Measurements from ENCODE around the gene DSCAM.

The DSCAM gene

DNA sequence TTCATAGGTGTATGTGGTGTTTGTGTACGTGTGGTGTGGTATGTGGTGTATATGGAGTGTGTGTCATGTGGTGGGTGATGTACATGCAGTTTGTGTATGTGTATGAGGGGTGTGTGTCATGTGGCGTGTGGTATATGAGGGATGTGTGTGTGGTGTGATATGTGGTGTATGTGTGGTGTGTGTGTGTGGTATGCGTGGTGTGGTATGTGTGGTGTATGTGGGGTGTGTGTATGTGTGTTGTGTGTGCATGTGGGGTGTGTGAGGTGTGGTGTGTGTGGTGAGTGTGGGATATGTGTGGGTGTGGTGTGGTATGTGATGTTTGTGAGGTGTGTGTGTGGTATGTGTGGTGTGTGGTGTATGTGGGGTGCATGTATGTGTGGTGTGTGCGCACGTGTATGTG, 707.3 kb downstream of the DSCAM start:
- Mint-ChIP-seq H3K27me3 (peaks cover 0 to 4% of the 10 kb centered on the region in 2 donors), H3K36me3 (no peaks in the 10 kb centered on the region), H3K27ac (no peak overlapping the region), H3K4me3 (no peak overlapping the region), H3K9me3 (no peaks in the 10 kb centered on the region), H3K4me1 (peaks cover 0 to 4% of the 10 kb centered on the region in 2 donors)
- ATAC-seq (replicated peaks) (no peak), DNase-seq (no peak)

GRCh38 chr21:40136571-40136970, 710.4 kb downstream of the DSCAM start:
- ATAC-seq (replicated peaks): no peak
- Mint-ChIP-seq H3K27me3 (peaks cover 4 to 5% of the 10 kb centered on the region in 2 donors), H3K4me1 (peaks cover 0 to 4% of the 10 kb centered on the region in 2 donors), H3K9me3 (no peaks in the 10 kb centered on the region), H3K36me3 (no peaks in the 10 kb centered on the region), H3K4me3 (no peak overlapping the region), H3K27ac (no peak overlapping the region)
- no peak for DNase-seq

- Mint-ChIP-seq H3K36me3 (no peaks in the 10 kb centered on the region), H3K4me3 (no peak overlapping the region), H3K27ac (no peak overlapping the region), H3K27me3 (peaks cover 4 to 9% of the 10 kb centered on the region in 2 donors), H3K9me3 (no peaks in the 10 kb centered on the region), H3K4me1 (no peaks in the 10 kb centered on the region)
- ATAC-seq (replicated peaks): no peak
- no peak for DNase-seq
These were observed 712.0 kb downstream of the DSCAM start for GRCh38 chr21:40134731-40135492.

DNA sequence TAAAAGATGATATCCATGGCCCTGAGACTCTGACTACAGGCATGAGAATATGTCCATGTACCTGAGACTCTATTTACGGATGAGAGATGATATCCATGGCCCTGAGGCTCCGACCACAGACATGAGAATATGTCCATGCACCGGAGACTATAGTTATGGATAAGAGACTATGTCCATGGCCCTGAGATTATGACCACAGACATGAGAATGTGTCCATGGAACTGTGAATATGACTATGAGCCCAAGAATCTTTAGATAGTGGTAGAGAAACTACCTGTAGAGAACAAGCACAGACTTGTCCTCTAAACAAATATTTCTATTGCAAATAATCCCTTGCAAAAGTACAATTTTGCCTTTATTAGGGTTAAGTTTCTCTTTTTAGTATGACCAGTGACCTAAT, 716.5 kb downstream of the DSCAM start:
- Mint-ChIP-seq H3K27me3 (peaks cover 0 to 14% of the 10 kb centered on the region in 2 donors), H3K27ac (no peak overlapping the region), H3K36me3 (no peaks in the 10 kb centered on the region), H3K4me3 (no peak overlapping the region), H3K4me1 (no peaks in the 10 kb centered on the region), H3K9me3 (peaks cover 4% of the 10 kb centered on the region in 2 donors)
- DNase-seq (no peak), ATAC-seq (replicated peaks) (no peak)

- Mint-ChIP-seq H3K4me1 (no peaks in the 10 kb centered on the region), H3K36me3 (no peaks in the 10 kb centered on the region), H3K27me3 (peaks cover 0 to 14% of the 10 kb centered on the region in 2 donors), H3K9me3 (peaks cover 4% of the 10 kb centered on the region in 2 donors), H3K4me3 (no peak overlapping the region), H3K27ac (no peak overlapping the region)
- no peak for DNase-seq
- no peak for ATAC-seq (replicated peaks)
These were observed 717.1 kb downstream of the DSCAM start for GRCh38 chr21:40129809-40130208.

DNA sequence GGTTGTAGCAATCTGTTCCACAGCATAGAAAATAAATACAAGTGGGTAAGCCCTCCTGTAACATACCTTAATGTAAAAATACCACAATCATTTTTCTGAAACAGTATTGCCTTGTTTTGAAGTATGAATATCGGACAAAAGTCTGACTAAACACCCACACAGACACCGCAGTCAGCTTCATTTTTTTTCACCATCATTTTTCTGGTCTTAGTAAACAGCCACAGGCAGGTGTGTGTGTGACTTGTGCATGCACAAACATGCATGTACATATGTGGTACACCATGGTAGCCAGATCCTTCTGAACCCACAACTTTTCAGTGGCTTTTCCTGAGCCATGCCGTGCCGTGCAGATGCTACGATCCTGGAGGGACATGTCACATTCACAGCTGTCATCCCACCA, 718.1 kb downstream of the DSCAM start:
- Mint-ChIP-seq H3K27me3 (peaks cover 0 to 14% of the 10 kb centered on the region in 2 donors), H3K4me3 (no peak overlapping the region), H3K9me3 (peaks cover 4% of the 10 kb centered on the region in 2 donors), H3K36me3 (no peaks in the 10 kb centered on the region), H3K27ac (no peak overlapping the region), H3K4me1 (no peaks in the 10 kb centered on the region)
- ATAC-seq (replicated peaks): no peak
- no peak for DNase-seq

DNA sequence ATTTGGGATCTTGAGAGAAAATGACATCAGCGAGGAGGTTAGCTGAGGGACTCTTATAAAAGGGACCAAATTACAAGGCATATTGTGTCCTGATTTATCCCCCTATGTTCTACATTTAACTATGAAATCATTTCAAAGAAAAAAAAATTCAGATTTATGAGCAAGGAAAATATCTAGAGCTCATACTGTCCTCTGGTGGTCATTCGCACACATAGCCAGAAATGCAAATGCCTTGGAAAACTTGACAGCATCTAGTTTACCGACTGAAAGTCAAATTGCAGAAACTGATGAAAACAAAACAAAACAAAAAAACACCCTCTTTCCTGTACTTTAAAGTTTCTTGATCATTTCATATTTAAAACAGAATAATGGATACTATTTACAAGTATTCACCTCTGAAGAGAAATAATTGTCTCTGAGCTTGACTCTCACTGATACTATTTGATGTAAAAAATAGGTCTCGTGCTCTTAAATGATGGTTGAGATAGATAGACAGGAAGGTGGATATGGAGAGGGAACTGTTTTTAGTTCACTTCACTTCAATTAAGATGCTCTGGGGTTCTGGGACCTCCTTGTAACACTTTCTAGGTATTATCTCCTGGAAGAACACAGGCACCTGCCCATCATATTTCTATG, 725.9 kb downstream of the DSCAM start:
- no peaks in the 10 kb centered on the region for H3K4me1 Mint-ChIP-seq
- ATAC-seq (replicated peaks) (no peak), DNase-seq (no peak)
- no peaks in the 10 kb centered on the region for H3K36me3 Mint-ChIP-seq
- no peak overlapping the region for H3K27ac Mint-ChIP-seq
- peaks cover 0 to 10% of the 10 kb centered on the region in 2 donors for H3K9me3 Mint-ChIP-seq
- peaks cover 0 to 5% of the 10 kb centered on the region in 2 donors for H3K27me3 Mint-ChIP-seq
- H3K4me3 Mint-ChIP-seq: no peak overlapping the region

DNA sequence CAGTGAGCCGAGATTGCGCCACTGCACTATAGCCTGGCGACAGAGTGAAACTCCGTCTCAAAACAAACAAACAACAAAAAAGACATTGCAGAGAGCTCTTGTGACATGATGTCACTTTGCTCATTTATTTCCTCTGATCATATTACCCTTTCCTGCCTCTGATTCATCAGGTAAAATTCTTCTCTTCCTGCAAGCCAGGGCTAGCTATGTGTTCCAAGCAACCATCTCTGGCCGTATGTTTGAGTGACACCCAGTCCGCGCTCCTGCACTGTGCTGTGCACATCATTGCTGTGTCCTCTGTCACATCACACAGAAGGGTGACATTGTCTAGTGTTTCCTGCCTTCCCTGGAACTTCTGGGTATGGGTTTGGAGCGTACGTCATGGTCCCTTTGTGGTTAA, 728.4 kb downstream of the DSCAM start:
- Mint-ChIP-seq H3K4me3 (no peak overlapping the region), H3K36me3 (no peaks in the 10 kb centered on the region), H3K4me1 (no peaks in the 10 kb centered on the region), H3K27ac (no peak overlapping the region), H3K9me3 (peaks cover 0 to 14% of the 10 kb centered on the region in 2 donors), H3K27me3 (peaks cover 0 to 5% of the 10 kb centered on the region in 2 donors)
- ATAC-seq (replicated peaks) (no peak), DNase-seq (no peak)

DNA sequence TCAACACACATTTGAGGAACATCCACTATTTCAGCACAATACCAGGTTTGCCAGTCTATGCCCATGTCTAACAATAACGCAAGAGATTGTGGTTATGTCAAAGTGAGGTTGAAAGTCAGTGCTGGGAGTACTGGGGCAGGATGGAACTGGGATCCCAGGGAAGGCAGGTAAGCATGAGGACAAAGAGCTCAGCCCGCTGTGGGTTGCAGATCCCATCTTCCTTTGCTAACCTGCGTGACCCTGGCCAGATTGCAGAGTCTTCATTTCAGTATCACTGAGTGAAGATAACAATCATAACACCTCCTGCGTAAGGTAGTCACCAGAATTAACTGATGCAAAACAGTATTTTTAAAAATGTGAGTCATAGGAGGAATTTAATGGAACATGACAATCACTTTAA, 729.7 kb downstream of the DSCAM start:
- no peak for ATAC-seq (replicated peaks)
- Mint-ChIP-seq H3K4me1 (no peaks in the 10 kb centered on the region), H3K27me3 (peaks cover 0 to 5% of the 10 kb centered on the region in 2 donors), H3K9me3 (peaks cover 3 to 14% of the 10 kb centered on the region in 2 donors), H3K36me3 (no peaks in the 10 kb centered on the region), H3K27ac (no peak overlapping the region), H3K4me3 (no peak overlapping the region)
- no peak for DNase-seq

- ATAC-seq (replicated peaks) (no peak), DNase-seq (no peak)
- no peak overlapping the region for H3K27ac Mint-ChIP-seq
- H3K36me3 Mint-ChIP-seq: no peaks in the 10 kb centered on the region
- peaks cover 6 to 14% of the 10 kb centered on the region in 2 donors for H3K9me3 Mint-ChIP-seq
- no peaks in the 10 kb centered on the region for H3K4me1 Mint-ChIP-seq
- H3K4me3 Mint-ChIP-seq: no peak overlapping the region
- H3K27me3 Mint-ChIP-seq: no peaks in the 10 kb centered on the region
These were observed 731.2 kb downstream of the DSCAM start for GRCh38 chr21:40115775-40116174.

- Mint-ChIP-seq H3K36me3 (no peaks in the 10 kb centered on the region), H3K4me3 (no peak overlapping the region), H3K27me3 (peaks cover 0 to 5% of the 10 kb centered on the region in 2 donors), H3K4me1 (no peaks in the 10 kb centered on the region), H3K27ac (no peak overlapping the region), H3K9me3 (peaks cover 6 to 13% of the 10 kb centered on the region in 2 donors)
- DNase-seq (no peak), ATAC-seq (replicated peaks) (no peak)
These were observed 744.3 kb downstream of the DSCAM start for GRCh38 chr21:40102682-40103081.

GRCh38 chr21:40099809-40100208, 747.1 kb downstream of the DSCAM start:
- Mint-ChIP-seq H3K27ac (no peak overlapping the region), H3K36me3 (no peaks in the 10 kb centered on the region), H3K4me1 (no peaks in the 10 kb centered on the region), H3K4me3 (no peak overlapping the region), H3K27me3 (no peaks in the 10 kb centered on the region), H3K9me3 (peaks cover 5 to 9% of the 10 kb centered on the region in 2 donors)
- DNase-seq (no peak), ATAC-seq (replicated peaks) (no peak)

GRCh38 chr21:40095477-40095876, 751.5 kb downstream of the DSCAM start:
- no peak for DNase-seq
- H3K4me1 Mint-ChIP-seq: no peaks in the 10 kb centered on the region
- no peaks in the 10 kb centered on the region for H3K36me3 Mint-ChIP-seq
- no peak for ATAC-seq (replicated peaks)
- peaks cover 10 to 18% of the 10 kb centered on the region in 2 donors for H3K9me3 Mint-ChIP-seq
- peaks cover 0 to 10% of the 10 kb centered on the region in 2 donors for H3K27me3 Mint-ChIP-seq
- no peak overlapping the region for H3K27ac Mint-ChIP-seq
- H3K4me3 Mint-ChIP-seq: no peak overlapping the region

GRCh38 chr21:40080385-40080784, 766.6 kb downstream of the DSCAM start:
- peaks cover 0 to 7% of the 10 kb centered on the region in 2 donors for H3K27me3 Mint-ChIP-seq
- no peak overlapping the region for H3K4me3 Mint-ChIP-seq
- H3K4me1 Mint-ChIP-seq: no peaks in the 10 kb centered on the region
- H3K36me3 Mint-ChIP-seq: no peaks in the 10 kb centered on the region
- H3K9me3 Mint-ChIP-seq: peaks cover 0 to 4% of the 10 kb centered on the region in 2 donors
- no peak for ATAC-seq (replicated peaks)
- DNase-seq: no peak
- no peak overlapping the region for H3K27ac Mint-ChIP-seq

- Mint-ChIP-seq H3K9me3 (peaks cover 0 to 1% of the 10 kb centered on the region in 2 donors), H3K27me3 (no peaks in the 10 kb centered on the region), H3K4me1 (no peaks in the 10 kb centered on the region), H3K4me3 (no peak overlapping the region), H3K27ac (no peak overlapping the region), H3K36me3 (no peaks in the 10 kb centered on the region)
- DNase-seq (no peak), ATAC-seq (replicated peaks) (no peak)
These were observed 772.2 kb downstream of the DSCAM start for GRCh38 chr21:40074710-40075109.

Measured in stimulated activated naive B cell treated with anti-CD40 and anti-IgM and Interleukin-4, amounts not matched to agents 10 μg/mL and 1 μg/mL and 100 μg/mL, for 72 hours (primary cell).